HCT116 (cell line): ENCODE measurements around the gene CDYL2.

Experiments
- POLR2A ChIP-seq: IDR thresholded peaks from 2 replicates; pipeline ENCODE4 v1.7.0; 2011; ENCODE audit warnings: borderline replicate concordance; ENCODE audit not compliant: insufficient read depth, insufficient read length; ENCODE audit errors: extremely low read depth
- POLR2AphosphoS5 ChIP-seq: IDR thresholded peaks from 2 replicates; pipeline ENCODE4 v1.6.1; 2011; ENCODE audit warnings: mild to moderate bottlenecking, low read depth, low read length, moderate library complexity

DNA sequence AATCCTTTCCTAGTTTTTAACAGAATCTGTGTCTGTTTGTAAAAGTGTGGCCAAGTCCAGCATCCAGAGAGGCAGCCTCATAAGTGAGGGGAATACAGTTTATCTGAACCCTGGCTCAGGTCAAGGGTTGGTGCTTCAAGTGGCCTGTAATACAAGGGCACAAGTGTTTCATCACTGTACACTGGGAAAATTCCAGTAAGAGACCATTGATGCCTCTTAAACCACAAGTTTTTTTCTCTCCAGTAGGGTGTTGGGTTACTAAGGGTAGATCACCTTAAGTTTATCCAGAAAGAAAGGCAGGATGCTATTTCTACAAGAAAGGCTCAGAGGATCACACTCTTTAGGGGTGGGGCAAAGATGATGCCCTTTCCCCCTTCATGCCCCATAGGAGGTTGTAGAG is 96.7 kb downstream of the CDYL2 start:
- no peak for TF ChIP-seq POLR2AphosphoS5
- no peak for TF ChIP-seq POLR2A
